Measurements from ENCODE around the gene LPP. TPM values are rescaled to one million over a fixed set of nuclear protein-coding genes. Genes with fewer than 3 reads are reported as not detected.

LPP gene
- total RNA-seq, 4 donors from 2014 or later, result 207 to 592 (median 406) TPM

- no peaks in the 10 kb centered on the region for H3K27me3 ChIP-seq
- intact Hi-C loops (cut with DNase I; ENCODE audit: low total_unique reads) (no loop called here), in situ Hi-C loops (cut with MboI; ENCODE audit: low pct_ligation_motif_present in 1 of 4, low pct_unique_long_range_greater_than_20kb in 1 of 4, low sequenced_read_pairs in 3 of 4) (no loop called here)
- H3K27ac ChIP-seq, result no peak overlapping the region
- H3K4me3 ChIP-seq, result no peak overlapping the region
- peaks cover 0 to 9% (median 0%) of the 10 kb centered on the region in 4 donors for H3K4me1 ChIP-seq
- no peaks in the 10 kb centered on the region for H3K9me3 ChIP-seq
- peaks cover 0 to 7% (median 0%) of the 10 kb centered on the region in 4 donors for H3K36me3 ChIP-seq
- DNase-seq, result no peak
- TF ChIP-seq EP300 (IDR thresholded peaks at IDR 0.05; ENCODE audit: low read depth), result no peak
- TF ChIP-seq POLR2A (IDR thresholded peaks at IDR 0.05), result no peak
- TF ChIP-seq POLR2AphosphoS5 (IDR thresholded peaks at IDR 0.05), result no peak
- no peak for TF ChIP-seq CTCF (IDR thresholded peaks at IDR 0.05)
These were observed 377.3 kb downstream of the LPP start for GRCh38 chr3:188531210-188531609.

GRCh38 chr3:188533172-188533571 is 379.2 kb downstream of the LPP start:
- H3K27ac ChIP-seq, result no peak overlapping the region
- no peak for DNase-seq
- 69 to 71% methylated on average over 1 of the region's 1 CpG for WGBS, 2 donors (ENCODE audit: low coverage in 1 of 2)
- intact Hi-C loops (cut with DNase I; ENCODE audit: low total_unique reads) (no loop called here), in situ Hi-C loops (cut with MboI; ENCODE audit: low pct_ligation_motif_present in 1 of 4, low pct_unique_long_range_greater_than_20kb in 1 of 4, low sequenced_read_pairs in 3 of 4) (no loop called here)
- H3K36me3 ChIP-seq, result no peaks in the 10 kb centered on the region
- H3K27me3 ChIP-seq, result no peaks in the 10 kb centered on the region
- H3K4me3 ChIP-seq, result no peak overlapping the region
- H3K9me3 ChIP-seq, result no peaks in the 10 kb centered on the region
- H3K4me1 ChIP-seq, result peaks cover 0 to 9% (median 0%) of the 10 kb centered on the region in 4 donors
- TF ChIP-seq CTCF (IDR thresholded peaks at IDR 0.05), result no peak
- TF ChIP-seq POLR2AphosphoS5 (IDR thresholded peaks at IDR 0.05), result no peak
- TF ChIP-seq POLR2A (IDR thresholded peaks at IDR 0.05), result no peak
- no peak for TF ChIP-seq EP300 (IDR thresholded peaks at IDR 0.05; ENCODE audit: low read depth)

GRCh38 chr3:188533612-188534357 is 379.8 kb downstream of the LPP start:
- in situ Hi-C loops (cut with MboI; ENCODE audit: low pct_ligation_motif_present in 1 of 4, low pct_unique_long_range_greater_than_20kb in 1 of 4, low sequenced_read_pairs in 3 of 4) (no loop called here), intact Hi-C loops (cut with DNase I; ENCODE audit: low total_unique reads) (no loop called here)
- TF ChIP-seq CTCF (IDR thresholded peaks at IDR 0.05) (no peak), POLR2A (IDR thresholded peaks at IDR 0.05) (no peak), EP300 (IDR thresholded peaks at IDR 0.05; ENCODE audit: low read depth) (no peak), POLR2AphosphoS5 (IDR thresholded peaks at IDR 0.05) (no peak)
- Histone ChIP-seq H3K27ac (no peak overlapping the region), H3K4me1 (peaks cover 0 to 9% (median 0%) of the 10 kb centered on the region in 4 donors), H3K27me3 (no peaks in the 10 kb centered on the region), H3K9me3 (no peaks in the 10 kb centered on the region), H3K36me3 (no peaks in the 10 kb centered on the region), H3K4me3 (no peak overlapping the region)
- WGBS, 2 donors (ENCODE audit: low coverage in 1 of 2), result 80 to 96% methylated on average over 3 to 4 of the region's 4 CpGs
- DNase-seq, result no peak

- 71 to 98% methylated on average over 1 of the region's 1 CpG for WGBS, 2 donors (ENCODE audit: low coverage in 1 of 2)
- no peak overlapping the region for H3K4me3 ChIP-seq
- in situ Hi-C loops (cut with MboI; ENCODE audit: low pct_ligation_motif_present in 1 of 4, low pct_unique_long_range_greater_than_20kb in 1 of 4, low sequenced_read_pairs in 3 of 4), result no loop called here
- H3K27ac ChIP-seq, result no peak overlapping the region
- H3K9me3 ChIP-seq, result no peaks in the 10 kb centered on the region
- intact Hi-C loops (cut with DNase I; ENCODE audit: low total_unique reads), result no loop called here
- H3K36me3 ChIP-seq, result no peaks in the 10 kb centered on the region
- peaks cover 0 to 9% (median 0%) of the 10 kb centered on the region in 4 donors for H3K4me1 ChIP-seq
- TF ChIP-seq POLR2A (IDR thresholded peaks at IDR 0.05) (no peak), CTCF (IDR thresholded peaks at IDR 0.05) (no peak), EP300 (IDR thresholded peaks at IDR 0.05; ENCODE audit: low read depth) (no peak), POLR2AphosphoS5 (IDR thresholded peaks at IDR 0.05) (no peak)
- DNase-seq, result no peak
- H3K27me3 ChIP-seq, result no peaks in the 10 kb centered on the region
These were observed 380.7 kb downstream of the LPP start for GRCh38 chr3:188534633-188535032.
